AG09319 (cell line): ENCODE results near the gene PIGL.

Experiments
- DNase-seq: peaks from one replicate; pipeline ENCODE4 v3.0.0-alpha.2; 2010; ENCODE audit warnings: low read depth; ENCODE audit errors: extremely low read depth
- TF ChIP-seq, protein P1 (sequence below): IDR thresholded peaks from 2 replicates; pipeline ENCODE4 v1.5.1; 2011; ENCODE audit warnings: low read depth, mild to moderate bottlenecking, inconsistent platforms, low read length, moderate library complexity

The PIGL gene

GRCh38 chr17:16314859-16315258 is 97.8 kb downstream of the PIGL start:
- TF ChIP-seq, protein P1, sequence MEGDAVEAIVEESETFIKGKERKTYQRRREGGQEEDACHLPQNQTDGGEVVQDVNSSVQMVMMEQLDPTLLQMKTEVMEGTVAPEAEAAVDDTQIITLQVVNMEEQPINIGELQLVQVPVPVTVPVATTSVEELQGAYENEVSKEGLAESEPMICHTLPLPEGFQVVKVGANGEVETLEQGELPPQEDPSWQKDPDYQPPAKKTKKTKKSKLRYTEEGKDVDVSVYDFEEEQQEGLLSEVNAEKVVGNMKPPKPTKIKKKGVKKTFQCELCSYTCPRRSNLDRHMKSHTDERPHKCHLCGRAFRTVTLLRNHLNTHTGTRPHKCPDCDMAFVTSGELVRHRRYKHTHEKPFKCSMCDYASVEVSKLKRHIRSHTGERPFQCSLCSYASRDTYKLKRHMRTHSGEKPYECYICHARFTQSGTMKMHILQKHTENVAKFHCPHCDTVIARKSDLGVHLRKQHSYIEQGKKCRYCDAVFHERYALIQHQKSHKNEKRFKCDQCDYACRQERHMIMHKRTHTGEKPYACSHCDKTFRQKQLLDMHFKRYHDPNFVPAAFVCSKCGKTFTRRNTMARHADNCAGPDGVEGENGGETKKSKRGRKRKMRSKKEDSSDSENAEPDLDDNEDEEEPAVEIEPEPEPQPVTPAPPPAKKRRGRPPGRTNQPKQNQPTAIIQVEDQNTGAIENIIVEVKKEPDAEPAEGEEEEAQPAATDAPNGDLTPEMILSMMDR: no peak
- DNase-seq: no peak

DNA sequence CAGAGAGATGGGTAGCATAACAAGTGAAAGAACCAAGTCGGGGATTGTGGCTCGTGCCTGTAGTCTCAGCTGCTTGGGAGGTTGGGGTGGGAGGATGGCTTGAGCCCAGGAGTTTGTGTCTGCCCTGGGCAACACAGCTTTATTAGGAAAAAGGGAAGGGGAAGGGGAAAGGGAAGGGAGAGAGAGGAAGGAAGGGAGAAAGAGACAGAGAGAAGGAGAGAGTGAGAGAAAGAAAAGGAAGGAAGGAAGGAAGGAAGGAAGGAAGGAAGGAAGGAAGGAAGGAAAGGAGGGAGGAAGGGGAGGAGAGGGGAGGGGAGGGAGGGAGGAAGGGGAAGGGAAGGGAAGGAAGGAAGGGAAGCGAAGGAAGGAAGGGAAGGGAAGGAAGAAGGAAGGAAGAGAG is 103.0 kb downstream of the PIGL start:
- DNase-seq: no peak
- TF ChIP-seq, protein P1: no peak

- TF ChIP-seq, protein P1: no peak
- DNase-seq: peak; percentile 64
Measured at GRCh38 chr17:16322636-16323035, 105.6 kb downstream of the PIGL start.

- TF ChIP-seq, protein P1: no peak
- DNase-seq: no peak
Measured at GRCh38 chr17:16325964-16326363, 109.0 kb downstream of the PIGL start.

DNA sequence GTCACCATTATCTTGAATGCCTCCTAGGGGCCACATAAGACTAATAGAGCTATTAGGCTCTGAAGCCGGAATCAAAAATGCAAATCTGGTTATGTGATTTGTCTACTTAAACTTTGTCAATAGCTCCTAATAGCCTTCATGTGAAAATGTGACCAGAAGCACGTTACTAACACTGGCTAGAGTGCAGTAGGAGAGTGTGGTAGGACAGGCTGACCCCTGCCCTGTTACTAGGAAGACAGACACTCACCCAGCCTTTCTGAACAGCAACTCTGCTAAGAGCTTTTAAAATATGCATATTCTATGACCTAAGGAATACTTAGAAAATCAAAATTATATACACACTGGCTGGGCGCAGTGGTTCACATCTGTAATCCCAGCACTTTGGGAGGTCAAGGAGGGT is 110.0 kb downstream of the PIGL start:
- DNase-seq: no peak
- TF ChIP-seq, protein P1: no peak

GRCh38 chr17:16328997-16329396 is 112.0 kb downstream of the PIGL start:
- TF ChIP-seq, protein P1: peak; percentile 13
- no peak for DNase-seq

GRCh38 chr17:16329519-16330271 is 112.7 kb downstream of the PIGL start:
- TF ChIP-seq, protein P1: no peak
- DNase-seq: no peak
